HT1080 (cell line): ENCODE results near the gene MEST. TPM values are rescaled to one million over a fixed set of nuclear protein-coding genes. Genes with fewer than 3 reads are reported as not detected.
"Not testable (repeated sequence)": the region's sequence is repeated elsewhere in the genome, so short reads cannot be mapped to it uniquely, and the experiment has no call there.

Source experiments
- DNase-seq: peaks from one replicate; pipeline ENCODE4 v3.0.0-alpha.2; 2015; ENCODE audit warnings: low read depth
- total RNA-seq: library from RNA; depleted of rRNA; stranded (reverse); fragments of >200 nt; shearing (Covaris generic); gene quantifications from 2 replicates; pipeline ENCODE4 v1.2.3, GENCODE V29; 2014

The MEST gene
- total RNA-seq, 1 experiment from 2014 or later = 0.21 TPM

- no peak for DNase-seq
Measured at GRCh38 chr7:130483031-130483430, 8.9 kb upstream of the MEST start.

DNA sequence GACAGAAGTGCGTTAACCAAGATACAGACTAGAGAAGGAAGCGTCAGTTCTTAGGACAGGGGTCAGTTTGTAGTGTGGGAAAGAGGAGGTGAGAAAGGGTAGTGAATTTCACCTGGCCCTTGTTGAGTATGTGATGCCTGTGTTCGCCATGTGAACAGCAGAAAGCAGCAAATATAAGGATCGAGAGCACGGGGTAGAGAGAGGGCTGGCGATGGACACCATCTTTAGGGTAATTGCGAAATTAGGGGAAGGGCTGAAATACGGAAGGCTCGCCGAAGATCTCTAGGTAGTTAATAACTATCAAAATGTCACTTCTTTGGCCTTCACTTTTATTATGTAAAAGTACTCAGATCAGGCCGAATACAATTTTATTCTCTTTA is 6.2 kb upstream of the MEST start:
- no peak for DNase-seq

DNA sequence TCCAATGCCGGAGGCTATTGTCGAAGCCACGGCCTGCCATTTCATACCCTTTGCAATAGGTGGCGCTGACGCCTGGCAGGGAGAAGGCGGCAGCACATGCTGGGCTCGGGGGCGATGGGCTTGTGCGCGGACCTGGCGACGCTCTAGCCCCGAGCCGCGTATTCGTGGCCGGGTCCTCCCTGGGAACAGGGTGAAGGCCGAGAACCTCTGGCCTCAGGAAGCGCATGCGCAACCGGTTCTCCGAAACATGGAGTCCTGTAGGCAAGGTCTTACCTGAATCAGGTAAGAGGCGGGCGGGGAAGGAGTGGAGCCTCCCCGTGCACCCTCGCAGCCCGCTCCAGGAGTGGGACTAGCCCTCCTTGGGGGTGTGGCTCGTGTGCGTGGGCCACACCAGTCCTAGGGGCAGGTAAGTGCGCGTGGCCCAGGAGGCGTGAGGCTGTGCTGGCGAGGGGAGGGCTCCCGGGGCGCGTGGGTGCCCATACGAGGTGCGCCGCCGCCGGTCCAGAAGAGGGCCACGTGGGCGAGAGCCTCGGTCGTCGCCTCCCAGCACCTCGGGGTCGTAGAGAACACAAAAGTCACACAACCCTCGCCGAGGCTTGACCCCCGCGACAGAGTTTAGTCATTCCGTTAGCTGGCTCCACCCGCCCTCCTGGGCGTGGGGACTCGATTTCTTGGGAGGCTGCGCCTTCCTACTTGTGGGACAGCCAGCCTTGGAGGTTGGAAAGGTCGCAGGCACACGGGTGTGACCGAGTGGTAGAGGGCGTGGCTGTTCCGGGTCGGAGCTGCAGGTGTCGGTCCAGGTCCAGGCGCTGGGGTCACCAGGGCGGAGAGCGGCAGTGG is 5.6 kb upstream of the MEST start:
- DNase-seq = no peak

DNA sequence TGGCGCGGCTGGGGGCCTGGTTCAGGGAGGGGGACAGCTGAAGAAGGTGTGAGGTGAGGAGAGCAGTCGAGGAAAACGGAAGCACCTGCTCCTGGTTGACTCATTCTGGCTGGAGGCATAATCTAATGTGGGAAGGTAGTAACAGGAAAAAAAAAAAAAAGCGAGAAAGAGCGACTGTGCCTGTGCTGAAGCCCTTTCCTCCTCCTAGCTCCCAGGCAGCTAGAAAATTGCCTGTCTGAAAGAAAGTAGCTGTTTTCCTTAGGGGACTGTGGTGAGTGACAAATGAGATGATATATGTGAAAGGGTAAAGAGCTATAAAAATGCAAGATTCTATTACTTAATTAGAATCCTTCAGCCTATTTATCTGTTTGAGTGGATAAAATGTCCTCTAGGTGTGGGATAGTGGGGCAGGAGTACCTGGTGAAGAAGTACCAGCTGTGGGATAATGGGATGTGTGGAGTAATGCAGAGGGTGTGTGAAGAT is 4.9 kb upstream of the MEST start:
- DNase-seq = no peak

GRCh38 chr7:130488392-130489139 is 3.3 kb upstream of the MEST start:
- no peak for DNase-seq

GRCh38 chr7:130489140-130489983 is 2.5 kb upstream of the MEST start:
- no peak for DNase-seq

DNA sequence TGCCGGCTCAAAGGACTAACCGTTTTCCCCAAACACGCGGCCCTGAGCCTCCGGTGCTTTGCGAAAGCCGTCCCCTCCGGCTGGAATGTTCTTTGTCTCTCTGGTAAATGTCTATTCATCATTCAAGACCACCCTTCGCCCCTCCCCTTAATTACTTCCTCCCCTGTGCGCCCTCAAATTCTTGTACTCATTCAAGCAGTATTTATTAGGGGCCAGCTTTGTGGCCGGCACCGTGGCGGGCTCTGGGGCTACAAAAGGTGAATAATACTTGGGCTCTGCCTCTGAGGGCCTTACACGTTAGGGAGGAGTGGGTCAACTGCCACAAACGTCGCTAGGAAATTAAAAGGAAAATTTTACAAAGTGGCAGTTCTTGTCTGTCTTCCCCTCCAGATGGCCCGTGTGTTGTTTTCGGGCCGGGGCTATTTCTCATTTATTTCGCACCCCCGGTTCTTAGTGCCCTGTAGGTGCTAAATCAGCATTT is 1.5 kb upstream of the MEST start:
- DNase-seq = no peak

GRCh38 chr7:130490888-130491804 is 739 bp upstream of the MEST start:
- no peak for DNase-seq

DNA sequence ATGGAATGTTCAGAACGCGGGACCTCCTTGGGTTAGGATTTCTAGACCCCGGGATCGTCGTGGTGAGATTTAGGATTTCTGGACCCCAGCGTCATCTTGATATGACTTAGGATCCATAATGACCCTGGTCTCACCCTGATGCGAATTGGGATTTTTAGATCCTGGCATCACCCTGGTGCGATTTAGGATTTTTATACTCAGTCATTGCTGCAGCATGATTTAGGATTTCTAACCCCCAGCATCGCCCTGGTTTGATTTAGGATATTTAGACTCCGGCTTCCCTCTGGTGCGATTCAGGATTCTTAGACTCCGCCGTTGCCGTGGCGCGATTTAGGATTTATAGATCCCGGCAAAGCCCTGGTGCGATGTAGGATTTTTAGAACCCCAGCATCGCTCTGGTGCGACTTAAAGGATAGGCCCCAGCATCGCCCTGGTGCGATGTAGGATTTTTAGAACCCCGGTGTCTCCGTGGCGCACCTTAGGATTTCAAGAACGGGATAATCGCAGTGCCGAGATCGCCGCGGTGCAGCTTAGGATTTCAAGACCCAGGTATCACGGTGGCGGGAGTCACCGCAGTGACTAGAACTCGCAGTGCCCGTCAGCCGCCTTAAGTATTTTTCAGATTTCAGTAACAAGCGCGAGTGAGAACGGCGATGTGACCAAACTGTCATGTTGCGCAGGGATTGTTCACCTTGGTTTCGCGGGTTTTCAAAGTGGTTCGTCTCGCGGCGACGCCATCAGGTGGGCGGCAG is 814 bp downstream of the MEST start:
- no peak for DNase-seq

DNA sequence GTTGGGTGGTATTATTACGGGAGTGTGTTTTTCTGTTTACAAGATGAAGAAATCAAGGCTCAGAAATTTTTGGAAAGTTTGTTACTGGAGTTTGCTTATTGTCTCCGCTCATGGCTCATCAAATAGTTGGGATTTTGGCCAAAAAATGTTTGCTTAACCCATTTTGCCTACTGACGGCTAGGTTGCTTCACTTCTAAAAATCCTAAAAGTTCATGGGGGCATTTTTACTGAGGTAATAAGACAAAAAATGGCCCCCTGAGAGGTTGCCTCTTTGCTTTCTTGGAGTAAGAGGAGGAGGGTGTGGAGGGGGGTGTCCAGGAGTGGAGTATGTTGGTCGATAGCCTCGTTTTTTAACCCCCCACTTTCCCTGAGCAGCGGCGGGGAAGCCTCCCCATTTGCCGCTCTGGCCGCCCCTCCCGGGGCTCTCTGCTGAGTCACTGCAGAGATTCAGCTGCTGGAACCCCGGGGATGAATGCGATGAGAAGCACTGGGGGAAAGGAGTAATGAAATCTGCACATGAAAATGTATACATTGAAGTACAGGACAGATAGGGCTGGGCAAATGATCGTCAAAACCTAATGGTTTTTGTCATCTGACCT is 1.5 kb downstream of the MEST start:
- no peak for DNase-seq

DNA sequence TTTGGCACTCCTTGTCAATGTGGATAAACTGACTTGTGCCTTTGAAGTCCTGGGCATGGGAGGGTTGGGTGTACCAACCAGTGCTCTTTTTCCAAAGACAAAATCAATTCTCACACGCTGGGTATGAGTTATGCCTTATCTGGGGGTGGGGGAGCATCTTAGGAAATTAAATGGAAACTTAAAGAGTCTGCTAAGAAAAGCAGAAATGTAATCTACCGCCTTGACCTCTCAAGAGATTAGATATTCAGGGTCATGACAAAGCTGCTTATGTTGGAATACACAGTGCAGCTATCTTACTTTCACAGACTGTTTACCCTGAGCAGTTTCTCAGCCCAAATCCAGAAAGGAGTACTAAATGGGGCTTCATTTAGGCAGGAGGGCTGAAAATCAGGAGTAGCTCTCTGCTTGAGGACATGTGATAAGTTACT is 2.6 kb downstream of the MEST start:
- DNase-seq = no peak

DNA sequence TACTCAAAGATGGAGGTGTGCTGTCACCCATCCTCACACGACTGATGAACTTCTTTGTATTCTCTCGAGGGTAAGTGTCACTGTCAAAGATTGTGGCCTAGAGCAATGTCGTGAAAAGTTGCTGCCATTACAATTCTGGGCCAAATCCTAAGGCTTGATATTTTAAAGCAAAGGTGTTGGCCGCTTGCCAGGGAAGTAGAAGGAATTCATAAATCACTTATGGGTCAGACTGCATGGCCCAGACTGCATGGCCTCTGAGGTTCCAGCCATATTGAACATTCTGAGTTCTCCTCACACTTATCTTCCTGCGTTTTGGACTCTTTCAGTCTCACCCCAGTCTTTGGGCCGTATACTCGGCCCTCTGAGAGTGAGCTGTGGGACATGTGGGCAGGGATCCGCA is 8.6 kb downstream of the MEST start:
- DNase-seq = no peak

DNA sequence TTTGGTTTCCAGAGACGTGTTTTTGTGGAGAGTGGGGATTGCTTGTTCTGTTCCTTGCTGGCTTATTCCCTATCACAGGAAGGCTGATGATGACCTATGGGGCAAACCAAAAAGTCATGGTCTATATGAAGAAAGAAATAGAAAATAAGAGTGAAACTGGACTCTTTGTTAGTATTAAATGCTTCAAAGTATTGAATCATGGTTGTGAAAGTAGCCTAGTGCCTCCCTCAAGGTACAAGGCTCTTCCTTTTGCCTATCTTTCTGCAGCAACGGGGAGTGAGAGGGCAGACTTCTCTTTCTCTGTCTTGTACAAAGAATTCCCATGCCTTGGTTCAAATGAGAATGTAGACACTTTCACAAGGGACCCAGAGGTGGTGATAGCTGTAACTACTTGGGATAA is 9.0 kb downstream of the MEST start:
- DNase-seq = no peak

DNA sequence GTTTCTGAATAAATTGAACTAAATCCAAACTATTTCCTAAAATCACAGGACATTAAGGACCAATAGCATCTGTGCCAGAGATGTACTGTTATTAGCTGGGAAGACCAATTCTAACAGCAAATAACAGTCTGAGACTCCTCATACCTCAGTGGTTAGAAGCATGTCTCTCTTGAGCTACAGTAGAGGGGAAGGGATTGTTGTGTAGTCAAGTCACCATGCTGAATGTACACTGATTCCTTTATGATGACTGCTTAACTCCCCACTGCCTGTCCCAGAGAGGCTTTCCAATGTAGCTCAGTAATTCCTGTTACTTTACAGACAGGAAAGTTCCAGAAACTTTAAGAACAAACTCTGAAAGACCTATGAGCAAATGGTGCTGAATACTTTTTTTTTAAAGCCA is 13.9 kb downstream of the MEST start:
- no peak for DNase-seq

DNA sequence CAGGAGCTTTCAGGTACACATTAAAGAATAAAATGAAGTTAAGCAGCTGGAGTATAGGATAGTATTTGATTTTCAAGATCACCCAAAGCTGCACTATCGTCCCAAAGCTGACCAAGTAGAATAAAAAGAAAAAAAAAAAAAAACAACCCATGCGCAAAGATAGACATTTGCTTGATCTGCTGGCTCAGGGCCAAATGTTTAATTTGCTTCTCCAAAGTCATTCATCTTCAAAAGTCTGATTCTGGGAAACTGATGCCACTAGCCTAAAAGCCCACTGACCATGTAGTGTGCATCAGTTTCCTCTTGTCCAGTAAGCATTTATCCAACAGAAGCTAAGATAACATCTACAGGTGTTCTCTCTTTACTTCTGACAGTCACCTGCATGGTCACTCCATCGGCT is 14.5 kb downstream of the MEST start:
- no peak for DNase-seq

DNA sequence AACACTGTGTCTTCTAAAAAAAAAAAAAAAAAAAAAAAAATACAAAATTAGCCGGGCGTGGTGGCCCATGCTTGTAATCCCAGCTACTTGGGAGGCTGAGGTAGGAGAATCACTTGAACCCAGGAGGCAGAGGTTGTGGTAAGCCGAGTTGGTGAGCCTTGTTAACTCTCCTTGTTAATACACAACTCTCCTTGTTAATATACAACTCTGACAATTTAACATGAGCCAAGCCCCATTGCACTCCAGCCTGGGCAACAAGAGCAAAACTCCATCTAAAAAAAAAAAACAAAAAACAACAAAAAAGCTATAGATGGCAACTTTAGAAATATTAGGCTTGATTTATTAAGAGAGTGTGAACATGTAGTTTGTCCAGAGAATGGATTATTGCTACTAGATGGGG is 20.2 kb downstream of the MEST start:
- not testable (repeated sequence) for DNase-seq

DNA sequence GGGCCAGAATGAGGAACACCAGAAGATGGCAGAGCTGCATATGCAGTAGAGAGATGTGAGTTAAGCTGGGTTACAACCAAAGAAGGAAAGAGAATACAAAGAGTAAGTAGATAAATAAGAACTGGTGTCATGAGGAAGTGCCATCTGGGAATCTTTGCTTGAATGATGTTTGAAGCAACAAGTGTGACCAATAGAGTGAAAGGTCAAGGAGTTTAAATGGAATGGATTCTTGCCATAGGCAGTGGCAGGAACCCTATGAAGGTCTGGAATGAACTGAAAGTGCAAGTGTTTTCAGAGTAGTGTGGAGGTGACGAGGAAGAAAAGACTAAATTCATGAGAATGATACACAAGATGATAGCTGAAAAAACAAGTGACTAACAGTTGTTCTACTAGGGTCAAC is 21.6 kb downstream of the MEST start:
- no peak for DNase-seq

DNA sequence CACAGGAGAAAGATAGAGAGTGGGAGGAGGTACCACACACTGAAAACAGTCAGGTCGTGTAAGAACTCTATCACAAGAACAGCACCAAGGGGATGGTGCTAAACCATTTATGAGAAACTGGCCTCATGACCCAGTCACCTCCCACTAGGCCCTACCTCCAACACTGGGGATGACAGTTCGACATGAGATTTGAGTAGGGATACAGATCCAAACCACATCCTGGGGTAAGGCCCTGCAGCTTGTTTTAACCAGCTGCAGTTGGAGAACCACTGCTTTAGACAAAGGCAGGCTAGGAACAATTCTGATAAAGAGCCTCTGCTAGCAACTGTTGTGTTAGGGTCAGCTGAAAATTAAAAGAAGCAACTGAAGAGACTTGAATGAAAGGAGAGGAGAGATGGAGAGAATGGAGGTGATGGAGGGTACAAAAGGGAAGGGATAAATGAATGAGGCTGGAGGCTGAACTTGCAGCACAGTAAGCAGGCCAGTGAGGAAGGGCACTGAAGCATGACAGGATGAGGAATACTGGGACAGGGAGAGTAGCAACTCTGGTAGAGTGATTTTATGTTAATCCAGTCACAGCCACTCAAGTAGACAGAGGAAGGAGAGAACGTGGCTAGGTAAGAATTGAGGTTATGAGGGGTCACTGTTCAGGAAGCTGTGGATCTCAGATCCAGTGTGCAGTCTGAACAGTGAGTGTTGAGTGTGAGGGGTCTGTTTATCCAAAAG is 23.6 kb downstream of the MEST start:
- DNase-seq = peak; percentile 12
